Measurements from ENCODE around the gene WDR81.
"Not testable (repeated sequence)": the region's sequence is repeated elsewhere in the genome, so short reads cannot be mapped to it uniquely, and the experiment has no call there.

The WDR81 gene

GRCh38 chr17:1730326-1731193 is 6.1 kb downstream of the WDR81 start:
- DNase-seq (ENCODE audit: low read depth in 2 of 2) = no peak

GRCh38 chr17:1731194-1731506 is 6.6 kb downstream of the WDR81 start:
- no peak for DNase-seq (ENCODE audit: low read depth in 2 of 2)

GRCh38 chr17:1732241-1732832 is 7.8 kb downstream of the WDR81 start:
- DNase-seq (ENCODE audit: low read depth in 2 of 2) = no peak

- no peak for DNase-seq (ENCODE audit: low read depth in 2 of 2)
These were observed 8.4 kb downstream of the WDR81 start for GRCh38 chr17:1732833-1733321.

- no peak for DNase-seq (ENCODE audit: low read depth in 2 of 2)
These were observed 9.3 kb downstream of the WDR81 start for GRCh38 chr17:1733759-1734158.

GRCh38 chr17:1735418-1735817 is 10.9 kb downstream of the WDR81 start:
- DNase-seq (ENCODE audit: low read depth in 2 of 2) = no peak

GRCh38 chr17:1735834-1736347 is 11.4 kb downstream of the WDR81 start:
- DNase-seq (ENCODE audit: low read depth in 2 of 2) = no peak

- no peak for DNase-seq (ENCODE audit: low read depth in 2 of 2)
These were observed 12.1 kb downstream of the WDR81 start for GRCh38 chr17:1736348-1737281.

GRCh38 chr17:1737531-1738291 is 13.2 kb downstream of the WDR81 start:
- DNase-seq (ENCODE audit: low read depth in 2 of 2) = no peak

- not testable (repeated sequence) for DNase-seq (ENCODE audit: low read depth in 2 of 2)
These were observed 17.4 kb downstream of the WDR81 start for GRCh38 chr17:1741899-1742298.

- DNase-seq (ENCODE audit: low read depth in 2 of 2) = no peak
These were observed 18.0 kb downstream of the WDR81 start, which contains the start of gene SERPINF2 for GRCh38 chr17:1742371-1743087. Gene SERPINF2, plus strand, starts transcription at chr17:1742871. Its CDS starts 2,125 bp downstream, at chr17:1744996.

- no peak for DNase-seq (ENCODE audit: low read depth in 2 of 2)
These were observed 18.6 kb downstream of the WDR81 start for GRCh38 chr17:1743088-1743439.

- DNase-seq (ENCODE audit: low read depth in 2 of 2) = no peak
These were observed 20.3 kb downstream of the WDR81 start for GRCh38 chr17:1744551-1745512.

GRCh38 chr17:1745513-1746020 is 21.1 kb downstream of the WDR81 start:
- no peak for DNase-seq (ENCODE audit: low read depth in 2 of 2)

GRCh38 chr17:1746975-1747543 is 22.6 kb downstream of the WDR81 start:
- DNase-seq (ENCODE audit: low read depth in 2 of 2) = no peak

GRCh38 chr17:1750628-1751027 is 26.1 kb downstream of the WDR81 start:
- DNase-seq (ENCODE audit: low read depth in 2 of 2) = no peak

- DNase-seq (ENCODE audit: low read depth in 2 of 2) = no peak
These were observed 28.1 kb downstream of the WDR81 start for GRCh38 chr17:1752425-1753262.

Data from stimulated activated CD8-positive, alpha-beta memory T cell treated with anti-CD3 and anti-CD28 coated beads, Interleukin-7, amount 100 ng/mL, for 4 hours (primary cell).